ENCODE measurements around the gene PDC. TPM values are rescaled to one million over a fixed set of nuclear protein-coding genes. Genes with fewer than 3 reads are reported as not detected.

PDC gene
- total RNA-seq, 1 donor from 2014 or later = not detected

DNA sequence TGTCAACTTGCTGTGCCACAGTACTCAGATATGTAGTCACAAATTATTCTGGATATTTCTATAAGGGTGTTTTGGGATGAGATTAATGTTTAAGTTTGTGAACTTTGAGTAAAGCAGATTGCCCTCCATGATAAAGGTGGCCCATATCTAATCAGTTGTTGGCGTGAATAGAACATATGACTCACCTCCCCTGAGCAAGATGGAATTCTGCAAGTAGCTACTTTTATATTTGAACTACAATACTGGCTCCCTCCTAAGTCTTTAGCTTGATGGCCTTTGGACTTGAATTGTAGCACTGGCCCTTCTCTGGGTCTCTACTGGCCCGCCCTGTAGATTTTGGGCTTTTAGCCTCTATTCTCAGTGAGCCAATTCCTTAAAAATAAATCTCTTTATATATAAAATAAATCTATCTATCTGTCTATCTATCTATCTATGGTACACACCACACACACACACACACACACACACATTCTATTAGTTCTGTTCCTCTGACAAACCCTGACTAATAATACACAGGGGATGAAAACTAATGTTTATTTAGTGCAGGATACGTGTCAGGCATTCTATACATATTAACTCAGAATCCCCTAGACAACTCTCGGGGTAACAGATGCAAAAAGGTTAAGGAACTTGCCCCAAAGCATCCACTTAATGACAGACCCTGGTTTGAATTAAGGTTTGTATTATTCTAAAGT, 37.9 kb upstream of the PDC start:
- H3K4me3 Mint-ChIP-seq = no peak overlapping the region
- H3K27me3 Mint-ChIP-seq (ENCODE audit: low read depth) = no peaks in the 10 kb centered on the region
- no peak for DNase-seq (ENCODE audit: low spot score in 2 of 2, unreplicated experiment in 2 of 2)
- TF ChIP-seq CTCF (IDR thresholded peaks at IDR 0.05; ENCODE audit: unreplicated experiment) = no peak
- H3K9me3 Mint-ChIP-seq = peaks cover 9% of the 10 kb centered on the region
- H3K27ac Mint-ChIP-seq = no peak overlapping the region
- no peaks in the 10 kb centered on the region for H3K36me3 Mint-ChIP-seq
- H3K4me1 Mint-ChIP-seq = peaks cover 11% of the 10 kb centered on the region

DNA sequence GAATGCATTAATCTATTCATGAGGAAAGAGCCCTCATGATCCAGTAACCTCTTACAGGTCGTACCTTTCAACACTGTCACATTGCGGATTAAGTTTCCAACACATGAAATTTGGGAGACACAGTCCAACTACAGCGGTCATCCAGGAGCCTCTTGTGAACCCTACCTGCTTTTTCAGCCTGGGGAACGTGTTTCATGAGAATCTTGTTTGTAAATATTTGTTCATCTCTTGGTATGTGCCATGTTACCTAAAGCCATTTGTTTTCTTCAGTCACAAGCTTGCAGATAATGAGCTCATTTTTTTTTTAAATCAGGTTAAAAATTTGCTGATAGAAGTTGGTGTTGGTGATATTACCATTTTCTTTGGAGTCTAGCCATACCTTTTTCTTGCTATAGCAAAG, 37.2 kb upstream of the PDC start:
- peaks cover 11% of the 10 kb centered on the region for H3K4me1 Mint-ChIP-seq
- no peak overlapping the region for H3K4me3 Mint-ChIP-seq
- H3K27ac Mint-ChIP-seq = no peak overlapping the region
- DNase-seq (ENCODE audit: low spot score in 2 of 2, unreplicated experiment in 2 of 2) = no peak
- H3K9me3 Mint-ChIP-seq = peaks cover 6% of the 10 kb centered on the region
- H3K27me3 Mint-ChIP-seq (ENCODE audit: low read depth) = no peaks in the 10 kb centered on the region
- H3K36me3 Mint-ChIP-seq = no peaks in the 10 kb centered on the region
- no peak for TF ChIP-seq CTCF (IDR thresholded peaks at IDR 0.05; ENCODE audit: unreplicated experiment)

GRCh38 chr1:186497651-186498050, 36.7 kb upstream of the PDC start:
- H3K4me3 Mint-ChIP-seq = no peak overlapping the region
- H3K36me3 Mint-ChIP-seq = no peaks in the 10 kb centered on the region
- H3K4me1 Mint-ChIP-seq = peaks cover 12% of the 10 kb centered on the region
- peaks cover 6% of the 10 kb centered on the region for H3K9me3 Mint-ChIP-seq
- no peaks in the 10 kb centered on the region for H3K27me3 Mint-ChIP-seq (ENCODE audit: low read depth)
- DNase-seq (ENCODE audit: low spot score in 2 of 2, unreplicated experiment in 2 of 2) = no peak
- no peak for TF ChIP-seq CTCF (IDR thresholded peaks at IDR 0.05; ENCODE audit: unreplicated experiment)
- no peak overlapping the region for H3K27ac Mint-ChIP-seq

DNA sequence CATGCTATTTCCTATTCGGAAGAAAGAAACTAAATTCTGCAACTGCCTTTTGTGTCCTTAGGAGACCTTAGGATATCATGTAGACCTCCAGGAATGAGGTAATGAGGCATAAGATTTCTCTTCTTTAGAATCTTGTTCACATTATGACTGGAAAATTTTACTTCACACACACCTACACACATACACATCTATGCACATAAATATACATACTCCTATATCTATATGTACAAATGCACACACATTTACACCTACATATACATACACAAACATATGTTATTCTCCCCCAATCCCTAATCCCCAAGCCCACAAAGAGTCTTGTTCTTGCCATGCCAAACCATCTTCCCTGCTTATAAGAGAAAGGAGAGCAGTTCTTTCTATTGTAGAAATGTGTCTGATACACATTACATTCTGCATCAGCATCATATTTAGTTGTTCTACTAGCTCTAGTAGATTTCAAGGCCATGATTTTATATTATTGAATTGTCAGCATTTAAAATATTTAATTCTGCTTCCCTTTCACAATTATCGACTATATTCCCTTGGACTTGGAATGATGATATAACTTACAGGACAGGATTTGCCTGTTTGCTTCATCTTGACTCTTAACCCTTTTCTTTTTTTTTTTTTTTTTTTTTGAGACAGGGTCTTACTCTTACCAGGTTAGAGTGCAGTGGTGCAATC, 35.4 kb upstream of the PDC start:
- no peak overlapping the region for H3K27ac Mint-ChIP-seq
- peaks cover 10% of the 10 kb centered on the region for H3K9me3 Mint-ChIP-seq
- no peak overlapping the region for H3K4me3 Mint-ChIP-seq
- TF ChIP-seq CTCF (IDR thresholded peaks at IDR 0.05; ENCODE audit: unreplicated experiment) = no peak
- no peaks in the 10 kb centered on the region for H3K36me3 Mint-ChIP-seq
- peaks cover 14% of the 10 kb centered on the region for H3K4me1 Mint-ChIP-seq
- DNase-seq (ENCODE audit: low spot score in 2 of 2, unreplicated experiment in 2 of 2) = no peak
- H3K27me3 Mint-ChIP-seq (ENCODE audit: low read depth) = no peaks in the 10 kb centered on the region

DNA sequence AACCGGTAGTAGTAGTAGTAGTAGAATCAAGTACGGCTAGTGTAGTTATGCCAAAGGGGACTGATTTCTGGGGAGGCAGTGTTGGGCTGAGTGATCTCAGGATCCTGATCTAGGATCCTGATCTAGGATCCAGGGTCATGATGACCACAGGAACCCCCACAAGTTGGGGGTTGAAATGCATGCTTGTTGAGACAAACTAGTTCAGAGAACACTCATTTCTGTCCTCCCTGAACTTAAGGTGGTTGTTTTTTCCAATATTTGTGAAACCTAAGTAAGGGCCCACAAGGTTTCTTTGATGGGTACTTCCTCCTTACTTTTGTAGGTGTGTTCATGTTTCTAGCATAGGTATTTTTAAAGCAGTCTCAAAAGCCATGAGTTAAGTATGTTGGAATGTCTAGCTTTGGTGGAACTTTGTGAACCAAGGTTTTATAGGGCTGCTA, 33.9 kb upstream of the PDC start:
- H3K36me3 Mint-ChIP-seq = no peaks in the 10 kb centered on the region
- no peaks in the 10 kb centered on the region for H3K27me3 Mint-ChIP-seq (ENCODE audit: low read depth)
- H3K4me1 Mint-ChIP-seq = peaks cover 13% of the 10 kb centered on the region
- no peak for DNase-seq (ENCODE audit: low spot score in 2 of 2, unreplicated experiment in 2 of 2)
- no peak overlapping the region for H3K4me3 Mint-ChIP-seq
- H3K27ac Mint-ChIP-seq = no peak overlapping the region
- peaks cover 4% of the 10 kb centered on the region for H3K9me3 Mint-ChIP-seq
- no peak for TF ChIP-seq CTCF (IDR thresholded peaks at IDR 0.05; ENCODE audit: unreplicated experiment)
